ENCODE measurements around the gene HERC4. TPM values are rescaled to one million over a fixed set of nuclear protein-coding genes. Genes with fewer than 3 reads are reported as not detected.

Gene HERC4
- total RNA-seq, 3 donors from 2014 or later, result 54.1 to 72.2 (median 62.3) TPM

GRCh38 chr10:68099736-68100135 lies 24.7 kb upstream of the HERC4 start:
- Histone ChIP-seq H3K36me3 (ENCODE audit: low read depth) (no peaks in the 10 kb centered on the region), H3K9me3 (no peaks in the 10 kb centered on the region), H3K4me3 (no peak overlapping the region), H3K4me1 (ENCODE audit: low read depth) (no peaks in the 10 kb centered on the region)
- TF ChIP-seq CTCF (IDR thresholded peaks at IDR 0.05), result no peak
- ATAC-seq (no peak), DNase-seq (no peak)
- intact Hi-C loops (cut with DNase I, micrococcal nuclease), result no loop called here

- H3K9me3 ChIP-seq, result no peaks in the 10 kb centered on the region
- H3K4me3 ChIP-seq, result no peak overlapping the region
- no peak for TF ChIP-seq CTCF (IDR thresholded peaks at IDR 0.05)
- no peaks in the 10 kb centered on the region for H3K36me3 ChIP-seq (ENCODE audit: low read depth)
- H3K4me1 ChIP-seq (ENCODE audit: low read depth), result no peaks in the 10 kb centered on the region
- peak in 2 of 3 donors; percentile 33 to 72 for DNase-seq
- intact Hi-C loops (cut with DNase I, micrococcal nuclease), result no loop called here
- peak; percentile 100 for ATAC-seq
Measured at GRCh38 chr10:68096913-68097516, 21.9 kb upstream of the HERC4 start.

DNA sequence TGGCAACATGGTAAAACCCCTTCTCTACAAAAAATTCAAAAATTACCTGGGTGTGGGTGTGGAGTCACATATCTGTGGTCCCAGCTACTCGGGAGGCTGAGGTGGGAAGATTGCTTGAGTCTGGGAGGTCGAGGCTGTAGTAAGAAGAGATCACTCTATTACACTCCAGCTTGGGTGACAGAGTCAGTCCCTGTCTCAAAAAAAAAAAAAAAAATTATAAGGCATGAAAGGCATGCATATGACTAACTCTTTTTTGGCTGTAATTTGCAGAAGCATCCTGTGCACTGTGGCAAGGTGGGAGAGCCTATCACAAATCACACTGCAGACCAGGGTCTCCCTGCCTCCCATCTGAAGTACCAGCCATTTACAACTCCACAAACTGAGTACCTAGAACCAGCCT lies 20.1 kb upstream of the HERC4 start:
- no peak overlapping the region for H3K4me3 ChIP-seq
- H3K36me3 ChIP-seq (ENCODE audit: low read depth), result no peaks in the 10 kb centered on the region
- DNase-seq (no peak), ATAC-seq (no peak)
- H3K4me1 ChIP-seq (ENCODE audit: low read depth), result no peaks in the 10 kb centered on the region
- intact Hi-C loops (cut with DNase I, micrococcal nuclease), result no loop called here
- no peak for TF ChIP-seq CTCF (IDR thresholded peaks at IDR 0.05)
- no peaks in the 10 kb centered on the region for H3K9me3 ChIP-seq

GRCh38 chr10:68092512-68092911 lies 17.4 kb upstream of the HERC4 start:
- Histone ChIP-seq H3K4me1 (ENCODE audit: low read depth) (no peaks in the 10 kb centered on the region), H3K9me3 (no peaks in the 10 kb centered on the region), H3K36me3 (ENCODE audit: low read depth) (no peaks in the 10 kb centered on the region), H3K4me3 (no peak overlapping the region)
- no peak for TF ChIP-seq CTCF (IDR thresholded peaks at IDR 0.05)
- intact Hi-C loops (cut with DNase I, micrococcal nuclease), result no loop called here
- no peak for DNase-seq
- no peak for ATAC-seq

GRCh38 chr10:68090586-68090985 lies 15.5 kb upstream of the HERC4 start:
- Histone ChIP-seq H3K4me1 (ENCODE audit: low read depth) (no peaks in the 10 kb centered on the region), H3K9me3 (no peaks in the 10 kb centered on the region), H3K4me3 (no peak overlapping the region), H3K36me3 (ENCODE audit: low read depth) (no peaks in the 10 kb centered on the region)
- ATAC-seq (peak; percentile 54), DNase-seq (no peak)
- no peak for TF ChIP-seq CTCF (IDR thresholded peaks at IDR 0.05)
- intact Hi-C loops (cut with DNase I, micrococcal nuclease), result no loop called here

GRCh38 chr10:68088740-68089139 lies 13.7 kb upstream of the HERC4 start:
- H3K36me3 ChIP-seq (ENCODE audit: low read depth), result no peaks in the 10 kb centered on the region
- no peak for DNase-seq
- no peaks in the 10 kb centered on the region for H3K4me1 ChIP-seq (ENCODE audit: low read depth)
- H3K4me3 ChIP-seq, result no peak overlapping the region
- intact Hi-C loops (cut with DNase I, micrococcal nuclease), result loop anchor here in 1 of 2 donors (10.0 kb wide), 1 partner anchor 66 kb away; no protein-coding TSS in a partner anchor
- no peak for TF ChIP-seq CTCF (IDR thresholded peaks at IDR 0.05)
- no peaks in the 10 kb centered on the region for H3K9me3 ChIP-seq
- ATAC-seq, result no peak
